ENCODE data around the gene SFXN3. TPM values are rescaled to one million over a fixed set of nuclear protein-coding genes. Genes with fewer than 3 reads are reported as not detected.

Gene SFXN3
- total and polyA plus RNA-seq, 2 of the 13 experiments (the other 11 are each of a cell fraction or from before 2014, with no cell fraction given), result 16.8 to 71.5 TPM

DNA sequence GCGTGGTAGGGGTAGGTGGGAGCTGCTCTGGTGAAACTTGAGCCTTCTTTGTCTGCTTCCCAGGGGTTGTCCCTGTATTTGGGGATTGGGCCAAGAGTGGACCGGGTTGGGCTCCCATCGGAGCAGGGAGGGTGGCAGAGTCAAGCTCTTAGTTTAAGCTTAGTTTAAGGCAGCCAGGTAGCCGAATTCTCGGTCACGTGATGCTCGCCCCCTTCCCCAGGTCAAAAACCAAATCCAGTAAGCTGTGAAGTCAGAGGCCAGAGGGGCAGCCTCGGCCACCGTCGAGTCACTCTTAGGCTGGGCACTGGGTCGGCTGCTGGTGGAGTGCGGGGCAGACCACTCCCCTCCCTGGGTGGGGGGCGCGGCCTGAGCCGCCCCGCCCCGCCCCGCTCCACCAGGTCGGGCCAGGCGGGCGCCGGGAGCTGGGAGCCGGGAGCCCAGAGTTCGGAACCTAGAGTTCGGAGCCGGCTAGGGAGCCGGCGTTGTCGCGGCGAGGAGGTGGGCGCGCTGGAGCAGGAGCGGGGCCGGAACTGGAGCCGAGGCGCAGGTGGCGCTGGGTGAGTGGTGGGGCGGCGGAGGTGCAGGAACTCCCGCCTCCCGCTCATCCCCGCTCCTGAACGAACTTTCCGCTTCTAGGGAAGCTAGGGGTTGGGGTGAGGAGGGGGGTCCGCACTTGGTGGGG lies 34.2 kb upstream of the SFXN3 start (continued):
- 0 out of 2 replicates have a peak, but pooled peaks have one; percentile 44 for TF ChIP-seq ZNF616 (CRISPR knock-in tag; IDR thresholded peaks at IDR 0.05; ENCODE audit: low read depth)
- no peak for TF ChIP-seq BRD4 (CRISPR knock-in tag; IDR thresholded peaks at IDR 0.05)
- TF ChIP-seq ATF7-NPFF (CRISPR knock-in tag; IDR thresholded peaks at IDR 0.05; ENCODE audit: low read depth), result no peak
- TF ChIP-seq HMGA1 (CRISPR knock-in tag; conservative IDR thresholded peaks at IDR 0.05), result no peak
- no peak for TF ChIP-seq ZNF547 (CRISPR knock-in tag; IDR thresholded peaks at IDR 0.05)
- TF ChIP-seq ZBTB38 (CRISPR knock-in tag; IDR thresholded peaks at IDR 0.05), result no peak
- TF ChIP-seq ZNF577 (CRISPR knock-in tag; IDR thresholded peaks at IDR 0.05; ENCODE audit: borderline replicate concordance, low read depth), result no peak
- no peak for TF ChIP-seq MTA1 (CRISPR knock-in tag; IDR thresholded peaks at IDR 0.05; ENCODE audit: borderline replicate concordance)
- no peak for TF ChIP-seq PBX2 (CRISPR knock-in tag; IDR thresholded peaks at IDR 0.05)
- TF ChIP-seq ARHGAP35 (CRISPR knock-in tag; IDR thresholded peaks at IDR 0.05; ENCODE audit: borderline replicate concordance), result no peak
- TF ChIP-seq, protein P1, sequence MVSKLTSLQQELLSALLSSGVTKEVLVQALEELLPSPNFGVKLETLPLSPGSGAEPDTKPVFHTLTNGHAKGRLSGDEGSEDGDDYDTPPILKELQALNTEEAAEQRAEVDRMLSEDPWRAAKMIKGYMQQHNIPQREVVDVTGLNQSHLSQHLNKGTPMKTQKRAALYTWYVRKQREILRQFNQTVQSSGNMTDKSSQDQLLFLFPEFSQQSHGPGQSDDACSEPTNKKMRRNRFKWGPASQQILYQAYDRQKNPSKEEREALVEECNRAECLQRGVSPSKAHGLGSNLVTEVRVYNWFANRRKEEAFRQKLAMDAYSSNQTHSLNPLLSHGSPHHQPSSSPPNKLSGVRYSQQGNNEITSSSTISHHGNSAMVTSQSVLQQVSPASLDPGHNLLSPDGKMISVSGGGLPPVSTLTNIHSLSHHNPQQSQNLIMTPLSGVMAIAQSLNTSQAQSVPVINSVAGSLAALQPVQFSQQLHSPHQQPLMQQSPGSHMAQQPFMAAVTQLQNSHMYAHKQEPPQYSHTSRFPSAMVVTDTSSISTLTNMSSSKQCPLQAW (CRISPR knock-in tag; IDR thresholded peaks at IDR 0.05), result no peak
- no peak for TF ChIP-seq ZNF446 (CRISPR knock-in tag; IDR thresholded peaks at IDR 0.05)
- no peak for TF ChIP-seq EHMT2 (IDR thresholded peaks at IDR 0.05; ENCODE audit: borderline replicate concordance, low read depth, low read length)
- TF ChIP-seq, protein P2, sequence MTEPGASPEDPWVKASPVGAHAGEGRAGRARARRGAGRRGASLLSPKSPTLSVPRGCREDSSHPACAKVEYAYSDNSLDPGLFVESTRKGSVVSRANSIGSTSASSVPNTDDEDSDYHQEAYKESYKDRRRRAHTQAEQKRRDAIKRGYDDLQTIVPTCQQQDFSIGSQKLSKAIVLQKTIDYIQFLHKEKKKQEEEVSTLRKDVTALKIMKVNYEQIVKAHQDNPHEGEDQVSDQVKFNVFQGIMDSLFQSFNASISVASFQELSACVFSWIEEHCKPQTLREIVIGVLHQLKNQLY (CRISPR knock-in tag; IDR thresholded peaks at IDR 0.05), result peak; percentile 20; the same call in 1 of the 2 replicates
- TF ChIP-seq ARNT2 (CRISPR knock-in tag; IDR thresholded peaks at IDR 0.05; ENCODE audit: low read depth), result no peak
- no peak for TF ChIP-seq JARID2 (CRISPR knock-in tag; IDR thresholded peaks at IDR 0.05; ENCODE audit: insufficient replicate concordance)
- TF ChIP-seq RAD51 (IDR thresholded peaks at IDR 0.05; ENCODE audit: borderline replicate concordance), result peak; percentile 69; the same call in 1 of the 2 replicates
- TF ChIP-seq MIXL1 (CRISPR knock-in tag; IDR thresholded peaks at IDR 0.05), result no peak
- TF ChIP-seq ZNF557 (CRISPR knock-in tag; IDR thresholded peaks at IDR 0.05), result no peak
- TF ChIP-seq SNRNP70 (IDR thresholded peaks at IDR 0.05; ENCODE audit: low read depth, low read length), result no peak
- no peak for TF ChIP-seq KAT7 (CRISPR knock-in tag; IDR thresholded peaks at IDR 0.05; ENCODE audit: borderline replicate concordance)
- no peak for TF ChIP-seq PAWR (CRISPR knock-in tag; IDR thresholded peaks at IDR 0.05; ENCODE audit: borderline replicate concordance)
- TF ChIP-seq AGO2 (optimal IDR thresholded peaks at IDR 0.05; ENCODE audit: low read depth, low read length), result peak; percentile 19
- TF ChIP-seq, protein P3, sequence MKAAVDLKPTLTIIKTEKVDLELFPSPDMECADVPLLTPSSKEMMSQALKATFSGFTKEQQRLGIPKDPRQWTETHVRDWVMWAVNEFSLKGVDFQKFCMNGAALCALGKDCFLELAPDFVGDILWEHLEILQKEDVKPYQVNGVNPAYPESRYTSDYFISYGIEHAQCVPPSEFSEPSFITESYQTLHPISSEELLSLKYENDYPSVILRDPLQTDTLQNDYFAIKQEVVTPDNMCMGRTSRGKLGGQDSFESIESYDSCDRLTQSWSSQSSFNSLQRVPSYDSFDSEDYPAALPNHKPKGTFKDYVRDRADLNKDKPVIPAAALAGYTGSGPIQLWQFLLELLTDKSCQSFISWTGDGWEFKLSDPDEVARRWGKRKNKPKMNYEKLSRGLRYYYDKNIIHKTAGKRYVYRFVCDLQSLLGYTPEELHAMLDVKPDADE (CRISPR knock-in tag; IDR thresholded peaks at IDR 0.05), result no peak
- no peak for TF ChIP-seq MAF1 (CRISPR knock-in tag; IDR thresholded peaks at IDR 0.05; ENCODE audit: borderline replicate concordance)
- TF ChIP-seq NAIF1 (CRISPR knock-in tag; IDR thresholded peaks at IDR 0.05; ENCODE audit: borderline replicate concordance), result peak; percentile 76; the same call in 1 of the 2 replicates
- TF ChIP-seq NR2F2 (IDR thresholded peaks at IDR 0.05; ENCODE audit: borderline replicate concordance, low read depth), result no peak; the same call in 1 of the 2 replicates
- TF ChIP-seq CEBPG (CRISPR knock-in tag; IDR thresholded peaks at IDR 0.05), result no peak
- TF ChIP-seq SRF (IDR thresholded peaks at IDR 0.05; ENCODE audit: low read depth, low read length), result no peak
